GM19467 (cell line): ENCODE results near the gene REPS1.
"Not testable (repeated sequence)": the region's sequence is repeated elsewhere in the genome, so short reads cannot be mapped to it uniquely, and the experiment has no call there.

ENCODE experiments used
- ATAC-seq: cut with Tn5 transposase; IDR thresholded peaks from one replicate; pipeline ENCODE4 v1.9.1; 2021; ENCODE audit warnings: mild to moderate bottlenecking, moderate library complexity; ENCODE audit not compliant: unreplicated experiment

The REPS1 gene

DNA sequence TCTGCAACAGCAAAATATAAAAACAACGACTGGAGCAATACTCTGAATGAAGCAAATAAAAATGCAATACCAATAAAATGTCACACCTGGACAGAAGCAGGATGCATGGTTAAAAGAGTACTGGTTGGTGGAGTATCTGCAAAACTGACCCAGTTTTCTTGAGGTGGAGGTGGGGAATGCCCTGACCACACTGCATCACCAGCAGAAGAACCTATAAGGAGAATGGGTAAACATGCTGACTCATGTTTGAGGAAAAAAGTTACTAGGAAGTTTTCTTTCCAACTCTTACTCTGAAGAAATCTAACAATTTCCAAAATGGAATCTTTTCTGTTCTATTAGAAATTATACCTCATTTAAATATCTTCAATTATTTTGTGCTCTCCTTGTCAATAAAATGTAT is 43.6 kb downstream of the REPS1 start:
- ATAC-seq, result no peak

DNA sequence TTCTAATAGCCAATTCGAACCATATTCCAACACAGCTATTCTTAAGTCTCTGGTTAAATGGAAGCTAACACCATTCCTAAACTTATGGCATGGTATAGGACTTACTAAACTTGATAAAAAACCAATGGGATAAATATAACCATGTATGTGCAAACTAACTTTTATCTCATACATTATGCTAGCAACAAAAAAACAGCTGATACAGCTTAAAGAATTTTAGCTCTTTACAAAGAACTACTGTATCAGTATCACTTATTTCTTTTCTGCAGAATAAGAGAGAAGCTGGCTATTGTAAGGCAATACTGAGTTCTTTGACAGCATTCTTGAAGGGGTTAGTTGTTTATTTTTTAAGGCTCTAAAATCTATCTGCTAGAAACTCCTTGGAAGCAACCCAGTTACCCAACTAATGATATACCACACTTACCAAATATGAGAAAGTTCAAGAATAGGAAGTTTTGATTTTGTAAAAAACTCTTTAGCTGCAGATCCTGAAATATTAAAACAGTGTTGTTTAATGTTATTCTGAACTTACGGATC is 44.9 kb downstream of the REPS1 start:
- no peak for ATAC-seq

DNA sequence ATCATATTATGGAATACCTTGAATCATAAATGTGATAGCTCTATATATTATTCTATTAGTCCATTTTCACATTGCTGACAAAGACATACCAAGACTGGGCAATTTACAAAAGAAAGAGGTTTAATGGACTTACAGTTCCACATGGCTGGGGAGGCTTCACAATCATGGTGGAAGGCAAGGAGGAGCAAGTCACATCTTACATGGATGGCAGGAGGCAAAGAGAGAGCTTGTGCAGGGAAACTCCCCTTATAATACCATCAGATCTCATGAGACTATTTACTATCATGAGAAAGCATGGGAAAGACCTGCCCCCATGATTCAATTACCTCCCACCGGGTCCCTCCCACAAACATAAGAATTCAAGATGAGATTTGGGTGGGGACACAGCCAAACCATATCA is 51.2 kb downstream of the REPS1 start:
- ATAC-seq, result not testable (repeated sequence)

DNA sequence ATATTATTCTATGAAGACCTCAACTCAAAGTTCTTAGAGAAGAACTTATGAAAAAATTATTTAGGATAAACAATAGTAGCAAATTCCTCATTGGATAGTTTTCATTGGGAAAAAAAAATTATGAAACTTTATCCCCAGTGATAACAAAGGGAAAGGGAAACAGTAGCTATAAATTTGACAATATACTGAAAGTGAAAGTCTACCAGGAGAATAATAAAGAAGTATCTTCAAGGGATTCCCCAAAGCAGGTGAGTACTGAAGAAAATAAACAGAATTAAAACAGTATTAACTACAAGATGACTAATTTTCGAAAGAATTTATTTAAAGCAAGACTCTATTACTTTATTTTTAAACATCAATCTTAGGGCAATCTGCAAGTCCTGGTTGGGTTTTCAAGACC is 56.4 kb downstream of the REPS1 start:
- ATAC-seq, result no peak

DNA sequence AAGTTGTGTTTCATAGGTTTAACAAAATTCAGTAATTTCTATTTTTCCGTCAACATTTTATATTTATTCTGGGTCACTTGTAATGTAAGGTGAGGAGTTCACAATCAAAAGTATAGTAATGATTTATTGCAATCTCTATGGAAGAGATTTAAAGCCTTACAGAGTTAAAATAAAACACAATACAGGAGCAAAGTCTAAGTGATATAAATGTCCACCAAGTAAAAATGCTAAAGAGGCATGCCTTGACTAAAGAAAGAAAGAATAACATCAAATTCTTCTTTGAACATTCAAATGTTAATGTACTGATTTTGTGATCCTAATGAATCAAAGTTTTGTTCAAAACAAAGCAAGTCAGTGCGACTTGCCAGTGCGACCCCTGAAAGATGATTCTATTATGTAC is 61.5 kb downstream of the REPS1 start:
- ATAC-seq, result no peak

DNA sequence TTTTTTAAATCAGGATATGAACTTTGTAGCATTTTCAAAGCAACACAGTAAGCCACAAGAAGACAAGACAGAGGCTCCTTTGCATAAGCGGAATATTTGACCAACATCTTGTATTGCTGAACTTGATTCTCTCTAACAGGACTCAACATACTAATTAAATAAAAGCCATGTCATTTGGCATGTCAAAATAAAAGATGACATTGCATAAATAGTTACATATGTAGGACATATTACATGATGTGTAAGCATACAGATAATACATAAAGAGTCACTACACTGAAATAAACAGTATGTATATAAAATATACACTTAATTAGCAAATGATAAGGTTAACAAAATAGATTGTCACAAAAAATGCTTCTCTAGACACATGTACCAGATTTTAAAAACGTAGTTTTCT is 62.2 kb downstream of the REPS1 start:
- no peak for ATAC-seq

DNA sequence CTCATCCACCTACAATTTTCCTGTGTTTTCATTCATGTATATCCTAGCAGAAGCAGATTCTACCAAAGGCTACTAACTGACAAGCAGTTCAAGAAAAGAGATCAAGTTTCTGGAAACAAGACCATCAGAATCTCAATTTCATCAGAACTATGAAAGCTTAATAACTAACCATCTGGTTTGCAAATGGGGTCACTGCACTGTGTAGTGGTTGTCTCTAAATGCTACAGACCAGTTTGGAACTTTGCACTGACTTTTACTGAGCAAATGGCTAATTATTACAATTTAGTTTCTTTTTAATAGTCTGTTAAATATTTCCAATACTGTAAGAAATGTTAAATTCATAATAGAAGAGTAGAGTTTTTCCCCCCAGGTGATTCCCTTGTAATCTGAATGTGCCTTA is 64.5 kb downstream of the REPS1 start:
- peak; percentile 51 for ATAC-seq

DNA sequence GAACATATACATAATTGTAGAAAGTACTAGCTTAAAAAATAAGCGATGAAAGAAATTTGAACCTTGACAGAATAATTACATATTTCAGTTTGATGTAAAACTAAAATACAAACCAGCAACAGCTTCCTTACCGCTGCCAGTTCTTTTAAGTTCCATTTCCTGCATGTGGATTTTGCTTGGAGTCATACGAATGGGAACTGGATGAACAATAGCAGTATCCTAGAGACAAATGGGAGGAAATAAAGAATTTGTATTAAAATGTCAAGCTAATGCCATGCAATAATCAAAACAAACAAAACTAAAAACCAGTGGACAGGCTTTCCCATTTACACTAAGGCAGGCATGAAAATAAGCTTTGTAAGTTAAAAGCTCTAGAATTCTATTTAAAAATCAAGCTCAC is 67.1 kb downstream of the REPS1 start:
- no peak for ATAC-seq

DNA sequence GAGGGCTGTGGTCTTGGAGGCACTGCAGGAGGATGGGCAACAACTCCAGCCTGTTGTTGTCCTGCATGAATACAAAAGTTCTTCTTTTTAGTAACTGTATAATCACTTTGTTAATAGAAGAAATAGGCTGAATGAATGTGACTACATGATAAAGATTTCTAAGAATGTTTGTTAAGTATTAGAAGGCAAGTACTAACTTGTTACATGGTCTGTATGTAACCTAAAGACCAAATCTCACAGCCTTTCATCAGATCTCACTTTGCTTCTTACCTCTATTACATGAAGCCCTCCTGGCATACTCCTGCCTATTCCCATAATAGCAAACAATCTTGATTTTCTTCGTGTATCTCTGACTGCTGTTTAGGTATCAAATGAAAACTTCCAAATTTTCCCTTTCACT is 73.4 kb downstream of the REPS1 start:
- ATAC-seq, result no peak

DNA sequence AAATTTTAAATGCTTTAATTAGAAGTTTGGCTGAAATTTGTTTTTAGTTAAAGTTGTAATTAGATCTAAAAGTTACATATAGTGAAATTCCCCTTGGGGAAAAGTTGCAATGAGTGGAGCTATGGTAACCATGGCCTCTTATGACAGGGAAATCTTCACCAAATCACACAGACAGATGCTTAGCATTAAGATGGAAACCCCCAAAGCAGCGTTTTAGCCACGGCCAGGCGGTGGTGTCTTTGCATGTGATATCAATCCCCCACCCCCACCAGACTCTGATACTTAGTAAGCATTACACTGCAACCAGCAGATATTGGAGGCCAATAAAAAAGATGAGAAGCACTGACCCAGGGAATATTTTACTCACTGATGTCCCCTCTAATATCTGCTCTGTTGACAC is 75.7 kb downstream of the REPS1 start:
- no peak for ATAC-seq

DNA sequence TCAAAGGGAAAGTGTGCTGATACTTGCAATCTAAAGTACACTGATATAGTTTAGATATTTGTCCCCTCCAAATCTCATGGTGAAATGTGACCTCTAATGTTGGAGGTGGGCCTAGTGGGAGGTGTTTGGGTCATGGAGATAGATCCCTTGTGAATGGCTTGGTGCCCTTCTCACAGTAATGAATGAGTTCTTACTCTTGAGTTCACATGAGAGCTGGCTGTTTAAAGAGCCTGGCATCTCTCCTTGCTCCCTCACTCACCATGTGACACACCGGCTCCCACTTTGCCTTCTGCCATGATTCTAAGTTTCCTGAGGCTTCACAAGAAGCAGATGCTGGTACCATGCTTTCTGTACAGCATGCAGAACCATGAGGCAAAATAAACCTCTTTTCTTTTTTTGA is 78.1 kb downstream of the REPS1 start:
- ATAC-seq, result no peak

DNA sequence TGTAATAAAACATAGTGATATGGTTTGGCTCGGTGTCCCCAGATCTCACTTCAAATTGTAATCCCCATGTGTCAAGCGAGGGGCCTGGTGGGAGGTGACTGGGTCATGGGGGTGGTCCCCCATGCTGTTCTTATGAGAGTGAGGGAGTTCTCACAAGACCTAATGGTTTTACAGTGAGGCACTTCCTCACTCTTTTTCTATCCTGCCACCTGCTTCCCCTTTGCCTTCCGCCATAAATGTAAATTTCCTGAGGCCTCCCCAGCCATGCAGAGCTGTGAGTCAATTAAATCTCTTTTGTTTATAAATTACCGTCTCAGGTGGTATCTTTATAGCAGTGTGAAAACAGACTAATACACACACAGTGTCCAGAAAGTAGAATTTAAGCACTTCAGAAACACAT is 78.5 kb downstream of the REPS1 start:
- no peak for ATAC-seq

DNA sequence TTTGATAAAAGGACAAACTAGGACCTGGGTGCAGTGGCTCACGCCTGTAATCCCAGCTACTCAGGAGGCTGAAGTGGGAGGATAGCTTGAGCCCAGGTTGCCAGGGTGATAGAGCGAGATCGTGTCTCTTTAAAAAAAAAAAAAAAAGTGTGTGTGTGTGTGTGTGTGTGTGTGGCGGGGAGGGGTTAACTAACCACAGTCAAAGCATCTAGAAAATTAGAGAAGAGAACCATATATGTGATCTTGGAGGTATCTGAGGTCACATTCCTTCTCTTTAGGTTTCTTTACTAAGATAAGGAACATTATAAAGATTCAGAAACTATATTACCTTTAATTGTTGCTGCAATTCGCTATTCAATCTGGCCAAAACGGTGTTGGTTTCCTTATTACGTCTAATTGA is 80.9 kb downstream of the REPS1 start:
- no peak for ATAC-seq

DNA sequence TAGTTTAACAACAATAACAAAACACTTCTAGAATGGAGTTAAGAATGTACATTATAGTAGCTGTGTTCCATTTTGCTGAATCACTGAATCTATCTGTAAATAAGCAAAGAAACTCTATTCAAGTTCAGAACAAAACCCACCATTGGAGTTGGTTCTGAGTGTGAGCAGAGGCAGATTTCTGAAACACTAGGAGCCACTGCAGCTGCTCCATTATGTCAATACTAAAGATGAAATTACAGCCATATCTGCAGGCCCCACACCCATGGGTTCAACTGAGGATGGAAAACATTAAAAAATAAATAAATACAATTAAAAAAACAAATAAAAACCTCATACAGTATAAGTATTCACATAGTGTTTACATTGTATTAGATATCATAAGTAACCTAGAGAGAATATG is 91.0 kb downstream of the REPS1 start:
- no peak for ATAC-seq

DNA sequence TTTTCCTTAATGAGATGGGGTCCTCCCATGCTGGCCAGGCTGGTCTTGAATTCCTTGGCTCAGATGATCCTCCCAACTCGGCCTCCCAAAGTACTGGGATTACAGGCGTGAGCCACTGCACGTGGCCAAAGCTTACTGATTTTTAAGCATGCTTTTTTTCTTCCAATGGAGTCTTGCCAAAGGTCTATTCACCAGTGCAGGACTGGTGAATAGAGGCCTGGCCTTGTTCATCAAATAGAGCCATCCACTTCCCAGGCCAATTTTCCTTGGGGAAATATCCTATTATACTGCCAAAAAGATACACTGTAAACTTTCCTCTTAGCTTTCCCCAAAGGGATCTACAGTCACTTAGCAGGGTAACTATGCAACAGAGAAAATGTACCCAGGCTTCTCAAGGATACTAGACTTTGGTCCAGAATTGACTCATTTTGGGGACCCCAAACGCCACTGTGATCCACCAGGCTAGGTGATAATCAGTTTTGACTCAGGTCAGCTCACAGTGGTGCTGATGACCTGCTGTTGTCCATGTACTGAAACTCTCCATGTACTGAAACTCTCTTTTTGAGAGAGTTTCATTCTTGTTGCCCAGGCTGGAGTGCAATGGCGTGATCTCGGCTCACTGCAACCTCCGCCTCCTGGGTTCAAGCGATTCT is 91.8 kb downstream of the REPS1 start:
- ATAC-seq, result no peak

DNA sequence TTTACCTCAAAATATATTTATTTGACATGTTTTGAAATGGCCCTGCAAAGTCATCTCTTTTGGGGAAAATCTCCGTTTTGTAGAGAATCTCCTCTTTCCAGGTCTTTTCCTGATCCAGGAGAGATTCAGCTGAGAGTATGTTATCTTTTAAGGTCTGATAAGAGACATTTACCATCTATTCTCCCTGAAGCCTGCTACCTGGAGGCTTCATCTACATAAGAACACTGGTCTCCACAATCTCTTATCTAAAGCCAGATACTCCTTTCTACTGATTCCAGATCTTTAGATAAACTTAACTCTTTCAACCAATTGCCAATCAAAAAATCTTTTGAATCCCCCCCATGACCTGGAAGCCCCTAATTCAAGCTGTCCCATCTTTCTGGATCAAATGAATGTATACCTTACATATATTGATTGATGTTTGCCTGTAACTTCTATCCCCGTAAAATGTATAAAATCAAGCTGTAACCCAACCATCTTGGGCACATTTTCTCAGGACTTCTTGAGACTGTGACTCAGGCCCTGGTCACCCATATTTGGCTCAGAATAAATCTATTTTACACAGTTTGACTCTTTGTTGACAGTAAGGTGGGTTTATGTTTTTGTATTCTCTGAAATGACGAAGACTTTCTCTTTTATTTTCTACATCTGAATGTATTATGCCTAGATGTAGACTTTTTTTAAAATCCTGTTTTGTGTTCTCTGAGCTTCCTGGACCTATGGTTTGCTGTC is 96.6 kb downstream of the REPS1 start:
- ATAC-seq, result no peak

DNA sequence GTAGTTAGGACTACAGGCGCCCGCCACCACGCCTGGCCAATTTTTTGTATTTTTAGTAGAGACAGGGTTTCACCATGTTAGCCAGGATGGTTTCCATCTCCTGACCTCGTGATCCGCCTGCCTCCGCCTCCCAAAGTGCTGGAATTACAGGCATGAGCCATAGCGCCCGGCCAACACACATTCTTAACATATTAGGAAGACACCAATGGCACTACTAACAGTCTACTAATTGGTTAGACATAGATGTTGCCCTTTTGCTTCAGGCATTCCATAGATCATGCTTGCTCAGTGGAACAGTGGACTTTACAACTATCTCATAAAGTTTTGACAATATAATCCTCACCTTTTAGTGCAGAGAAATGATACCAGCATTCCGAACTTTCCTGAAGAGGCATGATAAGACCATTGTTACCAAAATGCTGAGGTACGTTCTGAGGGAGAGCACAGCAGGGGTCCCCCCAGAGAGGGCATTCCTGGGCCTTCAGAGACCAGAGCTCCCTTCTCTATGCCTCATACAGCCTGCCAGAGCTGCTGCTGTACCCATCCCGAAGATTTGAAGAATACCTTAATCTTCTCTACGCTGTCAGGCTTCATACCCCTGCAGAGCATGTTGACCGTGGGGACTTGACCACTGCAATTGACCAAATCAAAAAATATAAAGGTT is 102.8 kb downstream of the REPS1 start:
- no peak for ATAC-seq

DNA sequence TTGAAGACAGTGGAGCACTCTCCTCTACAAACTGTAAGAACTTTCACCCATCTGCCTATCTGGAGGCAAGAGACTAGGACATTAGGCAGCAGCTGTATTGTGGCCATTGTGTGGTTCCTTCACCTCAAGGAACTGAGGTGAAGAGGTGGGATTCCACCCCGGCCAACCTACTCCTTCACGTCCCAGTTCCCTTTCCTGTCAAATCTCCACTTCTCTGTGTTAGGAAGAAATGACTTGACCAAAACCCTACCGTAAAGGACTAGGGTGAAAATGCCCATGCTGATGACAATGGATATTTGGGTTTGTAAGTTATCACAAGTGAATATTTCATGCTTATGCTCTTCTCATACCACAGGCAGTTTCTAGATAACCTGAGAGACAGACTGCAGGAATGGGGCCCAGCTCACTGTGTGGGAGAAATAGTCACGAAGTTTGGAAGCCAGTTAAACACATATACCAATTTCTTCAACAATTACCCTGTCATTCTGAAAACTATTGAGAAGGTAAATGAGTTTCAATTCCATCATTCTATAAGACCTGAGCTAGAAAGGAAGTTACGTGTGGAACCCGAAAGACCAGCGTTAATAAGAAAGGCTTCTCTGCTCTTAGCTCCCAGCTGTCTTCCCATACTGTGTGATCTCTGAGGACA is 105.6 kb downstream of the REPS1 start:
- peak; percentile 68 for ATAC-seq

DNA sequence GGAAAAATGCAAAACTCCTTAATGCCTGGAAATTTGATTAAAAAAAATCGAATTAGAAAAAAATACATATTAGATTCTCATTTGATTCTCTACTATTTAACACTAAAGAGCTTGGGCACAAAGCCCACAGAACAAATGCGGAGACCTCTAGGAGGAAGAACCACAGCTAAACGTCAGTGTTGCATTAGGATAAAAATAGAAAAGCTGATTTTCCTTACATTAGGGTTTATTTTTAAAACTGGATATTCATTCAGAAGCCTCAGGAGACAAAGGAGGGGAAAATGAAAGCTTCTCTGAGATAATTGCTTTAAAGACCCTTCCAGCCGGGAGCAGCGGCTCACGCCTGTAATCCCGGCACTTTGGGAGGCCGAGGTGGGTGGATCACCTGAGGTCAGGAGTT is 114.9 kb downstream of the REPS1 start:
- no peak for ATAC-seq

DNA sequence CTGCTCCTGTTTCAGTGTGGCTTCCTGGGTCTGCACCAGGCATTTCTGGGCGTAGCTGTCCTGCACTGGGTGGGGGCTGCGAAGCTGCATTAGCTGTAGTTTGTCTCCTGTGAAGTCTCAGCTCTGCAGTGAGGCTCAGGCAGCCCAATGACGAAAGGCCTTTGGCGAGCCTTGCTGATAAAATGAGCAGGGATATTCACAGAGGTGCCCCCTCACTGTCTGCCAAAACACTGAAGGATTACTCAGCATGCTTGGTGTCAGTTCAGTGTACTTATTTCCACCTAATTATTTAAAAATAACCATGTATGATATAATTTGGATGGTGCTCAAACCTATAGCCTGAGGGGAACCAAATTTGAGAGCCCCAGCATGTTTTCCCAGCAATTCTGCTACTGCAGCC is 118.7 kb downstream of the REPS1 start:
- no peak for ATAC-seq

DNA sequence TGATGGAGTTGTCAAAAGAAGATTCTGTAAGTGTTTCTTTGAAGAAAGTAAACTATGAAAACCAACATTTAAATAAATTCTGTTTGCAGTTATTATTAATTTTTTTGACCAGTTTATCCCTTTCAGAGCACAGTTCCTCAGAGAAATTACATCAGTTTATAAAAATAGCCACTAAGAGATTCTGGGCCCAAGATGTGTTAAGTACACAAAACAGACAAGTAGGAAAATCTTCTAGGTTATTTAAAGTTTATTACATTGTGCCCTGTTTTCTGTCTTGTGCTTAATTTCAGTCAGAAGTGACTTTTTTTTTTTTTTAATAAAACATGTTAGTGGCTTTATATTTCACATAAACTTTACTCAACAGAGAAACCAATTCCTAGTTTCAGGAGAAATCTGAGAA is 119.9 kb downstream of the REPS1 start:
- ATAC-seq, result no peak
